NCI-H2107 treated with DMSO at 0.1 percent for 48 hours (cell line): Measurements from ENCODE around the gene ATXN1L.
"Not testable (repeated sequence)": the region's sequence is repeated elsewhere in the genome, so short reads cannot be mapped to it uniquely, and the experiment has no call there.

Experiments used
- DNase-seq: peaks from one replicate; lab custom pipeline; 2025; ENCODE audit not compliant: unreplicated experiment; lab: John Stamatoyannopoulos, UW

Gene ATXN1L

GRCh38 chr16:71845639-71846430 lies at the start of gene ATXN1L:
TSS of gene ATXN1L (plus strand) at chr16:71845976. CDS start at chr16:71849741, 3,765 bp downstream.
- peak; percentile 66 for DNase-seq

DNA sequence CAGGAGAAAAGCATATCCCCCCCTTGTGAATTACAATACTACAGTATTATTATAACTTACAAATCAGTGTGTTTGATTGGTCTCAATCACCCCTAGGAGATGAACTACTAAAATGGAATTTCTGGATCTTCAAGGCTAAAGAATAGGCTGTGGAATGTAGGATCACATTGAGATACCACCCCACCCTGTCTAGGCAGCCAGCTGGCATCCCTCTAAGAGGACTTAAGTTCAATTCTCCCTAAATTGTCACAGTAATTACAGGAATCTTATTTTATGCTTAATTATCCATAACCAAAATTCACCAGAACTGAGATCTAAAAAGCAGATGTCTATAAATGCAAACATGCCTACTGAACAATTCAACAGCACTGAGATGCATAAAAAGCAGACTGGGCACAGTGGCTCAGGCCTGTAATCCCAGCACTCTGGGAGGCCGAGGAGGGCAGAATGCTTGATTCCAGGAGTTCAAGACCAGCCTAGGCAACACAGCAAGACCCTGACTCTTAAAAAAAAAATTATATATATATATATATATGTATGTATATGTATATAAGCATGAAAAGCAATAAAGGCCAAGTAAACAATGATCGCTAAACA lies 49.2 kb upstream of the ATXN1L start:
- no peak for DNase-seq

DNA sequence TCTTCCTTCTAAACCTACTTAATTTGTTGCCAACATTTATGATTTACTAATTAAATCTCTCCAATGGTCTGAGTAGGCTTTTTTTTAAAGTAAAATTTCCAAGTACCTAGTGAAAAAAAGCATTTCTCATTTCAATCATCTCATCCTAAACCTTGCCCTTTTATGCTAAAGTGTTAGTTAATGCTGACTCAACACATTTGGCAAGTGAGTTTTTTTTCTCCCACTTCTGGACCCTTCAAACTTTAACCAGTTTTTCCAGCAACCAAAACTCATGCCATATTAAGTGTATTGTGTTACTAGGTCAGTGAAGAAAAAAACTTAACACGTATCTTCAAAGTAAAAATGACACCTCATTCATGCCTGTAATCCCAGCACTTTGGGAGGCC lies 42.5 kb upstream of the ATXN1L start:
- no peak for DNase-seq

GRCh38 chr16:71807905-71808592 lies 37.7 kb upstream of the ATXN1L start:
- no peak for DNase-seq

DNA sequence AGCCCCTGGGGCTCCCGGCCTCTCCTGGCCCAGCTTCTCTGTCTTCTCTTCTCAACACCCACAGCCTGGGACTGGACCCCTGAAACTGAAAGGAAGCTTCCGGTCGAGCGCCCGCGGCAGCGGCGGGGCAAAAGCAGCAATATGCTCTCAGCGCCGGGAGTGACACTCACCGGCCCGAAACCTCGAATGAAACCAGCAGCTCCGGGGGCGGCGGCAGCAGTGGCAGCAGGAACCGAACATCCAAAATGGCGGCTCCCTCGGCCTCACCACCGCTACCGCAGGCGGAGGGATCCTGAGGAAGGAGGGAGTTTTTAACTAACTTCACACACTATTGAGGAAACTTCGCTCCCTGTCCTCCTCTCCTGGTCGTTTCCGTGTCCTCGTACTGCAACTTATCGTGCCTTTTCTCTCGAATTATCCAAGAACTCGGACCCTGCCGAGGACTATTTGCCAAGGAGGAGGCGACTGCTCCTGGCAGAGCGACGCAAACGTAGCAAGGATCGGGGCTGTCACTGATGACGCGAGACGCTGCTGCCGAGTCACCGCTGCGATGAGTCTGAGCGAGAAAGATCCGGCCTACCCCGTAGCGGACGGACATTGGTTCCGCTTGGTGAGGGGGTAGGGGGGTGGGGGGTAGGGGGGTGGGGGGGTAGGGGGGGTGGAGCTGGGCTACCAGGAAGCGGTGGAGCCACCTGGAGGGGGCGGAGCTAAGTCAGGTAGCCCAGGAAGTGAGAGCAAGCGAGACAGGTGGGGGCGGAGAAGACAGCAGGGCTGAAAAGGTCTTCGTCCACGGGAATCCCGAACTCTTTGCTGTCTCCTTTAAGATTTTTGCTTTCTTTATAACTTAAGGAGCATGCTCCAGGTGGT lies 37.0 kb upstream of the ATXN1L start, which contains the start of gene AP1G1:
Gene AP1G1, minus strand, starts transcription at position 242 of the 867 bp plus-strand sequence. CDS start 19,355 bp downstream, outside the sequence.
- DNase-seq, result peak; percentile 88

- DNase-seq, result not testable (repeated sequence)
Observed at GRCh38 chr16:71810155-71810530, 35.6 kb upstream of the ATXN1L start.

DNA sequence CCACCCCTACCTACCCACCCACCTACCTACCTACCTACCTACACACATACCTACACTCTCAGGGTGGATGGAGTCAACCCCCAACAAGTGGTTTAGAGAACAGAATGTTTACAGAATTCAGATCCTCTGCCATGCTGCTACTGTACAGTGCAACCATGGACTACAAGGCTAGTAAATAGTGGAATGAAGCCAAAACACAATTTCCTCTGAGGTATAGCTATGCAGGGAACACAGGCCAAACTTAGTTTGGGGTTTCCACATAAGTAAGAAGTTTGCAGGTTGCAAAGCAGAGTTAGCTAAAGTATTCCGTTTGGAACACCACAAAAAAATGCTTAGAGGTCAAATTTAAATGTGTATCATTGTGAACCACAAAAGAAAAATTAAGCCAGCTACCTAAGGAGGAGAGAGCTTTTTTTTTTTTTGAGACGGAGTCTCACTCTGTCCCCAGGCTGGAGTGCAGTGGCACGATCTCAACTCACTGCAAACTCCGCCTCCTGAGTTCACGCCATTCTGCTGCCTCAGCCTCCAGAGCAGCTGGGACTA lies 34.4 kb upstream of the ATXN1L start:
- no peak for DNase-seq

DNA sequence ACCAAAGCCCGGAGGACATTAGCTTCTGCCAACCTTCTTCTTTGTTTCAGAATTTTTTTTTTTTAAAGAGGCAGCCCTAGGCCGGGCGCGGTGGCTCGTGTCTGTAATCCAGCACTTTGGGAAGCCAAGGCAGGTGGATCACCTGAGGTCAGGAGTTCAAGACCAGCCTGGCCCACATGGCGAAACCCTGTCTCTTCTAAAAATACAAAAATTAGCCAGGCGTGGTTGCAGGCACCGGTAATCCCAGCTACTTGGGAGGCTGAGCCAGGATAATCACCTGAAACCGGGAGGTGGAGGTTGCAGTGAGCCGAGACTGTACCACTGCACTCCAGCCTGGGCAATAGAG lies 28.6 kb upstream of the ATXN1L start:
- not testable (repeated sequence) for DNase-seq

GRCh38 chr16:71826533-71827017 lies 19.2 kb upstream of the ATXN1L start:
- no peak for DNase-seq

- DNase-seq, result no peak
Observed at GRCh38 chr16:71830359-71830758, 15.4 kb upstream of the ATXN1L start.

DNA sequence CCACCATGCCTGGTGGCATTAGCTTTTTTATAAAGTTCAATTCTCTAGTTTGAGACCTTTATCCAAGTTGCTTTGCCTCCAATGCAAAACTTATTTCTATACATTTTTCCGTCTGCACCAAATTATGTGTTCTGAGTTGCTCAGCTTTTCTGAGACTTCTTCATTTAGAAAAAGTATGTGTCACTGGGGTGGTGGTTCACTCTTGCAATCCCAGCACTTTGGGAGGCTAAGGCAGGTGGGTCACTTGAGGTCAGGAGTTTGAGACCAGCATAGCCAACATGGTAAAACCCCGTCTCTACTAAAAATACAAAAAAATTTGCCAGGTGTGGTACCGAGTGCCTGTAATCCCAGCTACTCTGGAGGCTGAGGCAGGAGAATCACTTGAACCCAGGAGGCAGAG lies 14.1 kb upstream of the ATXN1L start:
- not testable (repeated sequence) for DNase-seq

GRCh38 chr16:71832112-71832511 lies 13.7 kb upstream of the ATXN1L start:
- DNase-seq, result not testable (repeated sequence)

DNA sequence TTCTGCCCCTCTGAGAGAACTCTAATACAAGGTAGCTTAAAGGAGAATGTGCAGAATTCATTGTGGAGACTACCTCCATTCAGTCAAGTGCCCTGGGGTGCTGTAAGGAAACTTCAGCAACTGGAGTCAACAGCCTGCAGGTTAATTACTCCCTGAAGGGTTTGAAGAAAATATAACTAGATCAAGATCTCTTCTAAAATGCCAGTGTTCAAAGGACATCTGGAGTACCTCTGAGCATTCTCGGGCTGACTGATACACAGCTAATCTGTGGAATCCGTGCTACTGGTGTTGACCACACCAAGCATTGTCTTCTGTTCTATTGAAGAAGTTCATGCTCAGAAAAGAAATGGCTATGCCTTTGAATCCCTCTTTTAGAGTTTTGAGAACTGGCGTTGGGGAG lies 11.5 kb upstream of the ATXN1L start:
- no peak for DNase-seq

DNA sequence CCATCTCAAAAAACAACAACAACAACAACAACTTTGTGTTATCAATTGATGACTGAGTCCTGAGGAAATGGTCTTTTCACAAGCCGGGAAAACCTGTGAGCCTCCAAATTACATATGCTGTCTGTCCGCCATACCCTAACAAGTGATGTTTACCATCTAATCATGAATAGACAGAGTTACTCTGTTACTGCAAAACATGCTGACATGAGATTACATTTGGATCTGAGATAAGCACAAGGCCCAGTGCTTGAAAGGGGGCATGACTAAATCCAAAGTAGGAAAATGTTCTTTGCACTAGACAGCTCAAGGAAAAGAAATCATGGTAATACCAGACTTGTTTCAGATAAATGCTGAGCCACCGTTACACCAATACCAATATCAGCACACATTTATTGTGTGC lies 8.6 kb upstream of the ATXN1L start:
- no peak for DNase-seq

- no peak for DNase-seq
Observed at GRCh38 chr16:71840052-71840451, 5.7 kb upstream of the ATXN1L start.

DNA sequence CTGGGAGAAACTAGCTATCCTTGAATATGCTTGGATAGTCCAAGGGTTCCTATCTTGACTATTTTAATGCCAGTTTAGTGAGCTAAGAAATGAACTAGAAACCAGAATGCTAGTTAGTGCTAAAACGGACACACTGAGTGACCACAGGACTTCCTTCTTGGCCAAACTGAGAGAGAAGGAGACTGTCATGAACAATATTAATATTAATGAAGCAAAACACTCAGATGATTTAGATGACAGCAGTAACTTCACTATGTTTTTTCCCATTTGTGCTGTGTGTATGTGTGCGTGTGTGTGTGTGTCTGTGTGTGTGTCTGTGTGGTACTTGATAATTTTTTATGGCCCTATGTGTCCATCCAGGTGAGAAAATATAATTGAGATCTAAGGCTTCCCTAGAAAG lies 2.2 kb upstream of the ATXN1L start:
- no peak for DNase-seq

GRCh38 chr16:71846431-71846830 lies 655 bp downstream of the ATXN1L start:
- peak; percentile 4 for DNase-seq

- no peak for DNase-seq
Observed at GRCh38 chr16:71847096-71847495, 1.3 kb downstream of the ATXN1L start.

GRCh38 chr16:71848622-71849021 lies 2.8 kb downstream of the ATXN1L start:
- DNase-seq, result no peak

GRCh38 chr16:71851746-71852145 lies 6.0 kb downstream of the ATXN1L start:
- DNase-seq, result no peak

- no peak for DNase-seq
Observed at GRCh38 chr16:71852158-71852557, 6.4 kb downstream of the ATXN1L start.
